ENCODE data around the gene C1D.
"Not testable (repeated sequence)": the region's sequence is repeated elsewhere in the genome, so short reads cannot be mapped to it uniquely, and the experiment has no call there.

- TF ChIP-seq POLR2A (IDR thresholded peaks at IDR 0.05): not testable (repeated sequence)
- TF ChIP-seq, protein P1, sequence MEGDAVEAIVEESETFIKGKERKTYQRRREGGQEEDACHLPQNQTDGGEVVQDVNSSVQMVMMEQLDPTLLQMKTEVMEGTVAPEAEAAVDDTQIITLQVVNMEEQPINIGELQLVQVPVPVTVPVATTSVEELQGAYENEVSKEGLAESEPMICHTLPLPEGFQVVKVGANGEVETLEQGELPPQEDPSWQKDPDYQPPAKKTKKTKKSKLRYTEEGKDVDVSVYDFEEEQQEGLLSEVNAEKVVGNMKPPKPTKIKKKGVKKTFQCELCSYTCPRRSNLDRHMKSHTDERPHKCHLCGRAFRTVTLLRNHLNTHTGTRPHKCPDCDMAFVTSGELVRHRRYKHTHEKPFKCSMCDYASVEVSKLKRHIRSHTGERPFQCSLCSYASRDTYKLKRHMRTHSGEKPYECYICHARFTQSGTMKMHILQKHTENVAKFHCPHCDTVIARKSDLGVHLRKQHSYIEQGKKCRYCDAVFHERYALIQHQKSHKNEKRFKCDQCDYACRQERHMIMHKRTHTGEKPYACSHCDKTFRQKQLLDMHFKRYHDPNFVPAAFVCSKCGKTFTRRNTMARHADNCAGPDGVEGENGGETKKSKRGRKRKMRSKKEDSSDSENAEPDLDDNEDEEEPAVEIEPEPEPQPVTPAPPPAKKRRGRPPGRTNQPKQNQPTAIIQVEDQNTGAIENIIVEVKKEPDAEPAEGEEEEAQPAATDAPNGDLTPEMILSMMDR (IDR thresholded peaks at IDR 0.05): not testable (repeated sequence)
These were observed 1.2 kb upstream of the C1D start for GRCh38 chr2:68063797-68064646.

Data from esophagus squamous epithelium (tissue), 4 donors.